Measurements from ENCODE around the gene ATP11C.
"Not testable (repeated sequence)": the region's sequence is repeated elsewhere in the genome, so short reads cannot be mapped to it uniquely, and the experiment has no call there.

DNA sequence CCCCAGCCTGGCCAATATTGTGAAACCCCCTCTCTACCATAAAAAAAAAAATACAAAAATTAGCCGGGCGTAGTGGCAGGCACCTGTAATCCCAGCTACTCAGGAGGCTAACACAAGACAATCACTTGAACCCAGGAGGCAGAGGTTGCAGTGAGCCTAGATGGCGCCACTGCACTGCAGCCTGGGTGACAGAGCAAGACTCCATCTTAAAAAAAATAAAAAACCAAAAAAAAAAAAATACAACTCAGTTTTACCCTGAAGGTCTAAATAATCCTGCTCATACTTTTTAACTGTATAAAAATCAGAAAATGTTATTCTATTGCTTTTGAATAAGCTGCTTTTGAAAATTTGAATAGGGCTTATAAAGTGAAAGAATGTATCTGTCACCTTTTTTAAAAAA is 33.3 kb upstream of the ATP11C start:
- TF ChIP-seq, protein P1, sequence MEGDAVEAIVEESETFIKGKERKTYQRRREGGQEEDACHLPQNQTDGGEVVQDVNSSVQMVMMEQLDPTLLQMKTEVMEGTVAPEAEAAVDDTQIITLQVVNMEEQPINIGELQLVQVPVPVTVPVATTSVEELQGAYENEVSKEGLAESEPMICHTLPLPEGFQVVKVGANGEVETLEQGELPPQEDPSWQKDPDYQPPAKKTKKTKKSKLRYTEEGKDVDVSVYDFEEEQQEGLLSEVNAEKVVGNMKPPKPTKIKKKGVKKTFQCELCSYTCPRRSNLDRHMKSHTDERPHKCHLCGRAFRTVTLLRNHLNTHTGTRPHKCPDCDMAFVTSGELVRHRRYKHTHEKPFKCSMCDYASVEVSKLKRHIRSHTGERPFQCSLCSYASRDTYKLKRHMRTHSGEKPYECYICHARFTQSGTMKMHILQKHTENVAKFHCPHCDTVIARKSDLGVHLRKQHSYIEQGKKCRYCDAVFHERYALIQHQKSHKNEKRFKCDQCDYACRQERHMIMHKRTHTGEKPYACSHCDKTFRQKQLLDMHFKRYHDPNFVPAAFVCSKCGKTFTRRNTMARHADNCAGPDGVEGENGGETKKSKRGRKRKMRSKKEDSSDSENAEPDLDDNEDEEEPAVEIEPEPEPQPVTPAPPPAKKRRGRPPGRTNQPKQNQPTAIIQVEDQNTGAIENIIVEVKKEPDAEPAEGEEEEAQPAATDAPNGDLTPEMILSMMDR (optimal IDR thresholded peaks at IDR 0.05 in 1 of 3, IDR thresholded peaks at IDR 0.05 in 1 of 3, conservative IDR thresholded peaks at IDR 0.05 in 1 of 3; ENCODE audit: extremely low read depth in 1 of 3, insufficient read depth in 2 of 3, low read length in 3 of 3) = peak in 1 of 3 experiments; percentile 25
- TF ChIP-seq EZH2 (IDR thresholded peaks at IDR 0.05; ENCODE audit: low read length) = not testable (repeated sequence)

Measured in keratinocyte (primary cell).